ENCODE data around the gene C1QTNF8.

The C1QTNF8 gene

DNA sequence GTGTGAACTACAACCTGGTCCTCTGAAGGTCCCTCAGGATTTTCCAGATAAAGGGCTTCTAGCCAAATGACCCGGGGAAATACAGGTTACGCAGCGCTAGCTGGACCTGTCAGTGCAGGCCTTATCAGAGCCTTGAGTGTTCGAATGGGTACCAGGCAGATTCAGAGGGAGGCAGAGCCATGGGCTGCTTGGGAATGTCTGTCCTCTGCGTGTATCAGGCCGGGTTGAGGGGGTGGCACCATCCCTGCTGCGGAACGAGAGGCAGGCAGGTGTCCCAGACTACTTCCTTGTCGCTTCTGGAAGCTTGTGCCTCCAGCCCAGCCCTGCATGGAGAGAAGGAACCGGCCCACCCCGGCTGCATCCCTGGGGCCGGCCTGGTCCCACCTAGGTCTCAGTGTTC is 57.1 kb downstream of the C1QTNF8 start:
- TF ChIP-seq, protein P1, sequence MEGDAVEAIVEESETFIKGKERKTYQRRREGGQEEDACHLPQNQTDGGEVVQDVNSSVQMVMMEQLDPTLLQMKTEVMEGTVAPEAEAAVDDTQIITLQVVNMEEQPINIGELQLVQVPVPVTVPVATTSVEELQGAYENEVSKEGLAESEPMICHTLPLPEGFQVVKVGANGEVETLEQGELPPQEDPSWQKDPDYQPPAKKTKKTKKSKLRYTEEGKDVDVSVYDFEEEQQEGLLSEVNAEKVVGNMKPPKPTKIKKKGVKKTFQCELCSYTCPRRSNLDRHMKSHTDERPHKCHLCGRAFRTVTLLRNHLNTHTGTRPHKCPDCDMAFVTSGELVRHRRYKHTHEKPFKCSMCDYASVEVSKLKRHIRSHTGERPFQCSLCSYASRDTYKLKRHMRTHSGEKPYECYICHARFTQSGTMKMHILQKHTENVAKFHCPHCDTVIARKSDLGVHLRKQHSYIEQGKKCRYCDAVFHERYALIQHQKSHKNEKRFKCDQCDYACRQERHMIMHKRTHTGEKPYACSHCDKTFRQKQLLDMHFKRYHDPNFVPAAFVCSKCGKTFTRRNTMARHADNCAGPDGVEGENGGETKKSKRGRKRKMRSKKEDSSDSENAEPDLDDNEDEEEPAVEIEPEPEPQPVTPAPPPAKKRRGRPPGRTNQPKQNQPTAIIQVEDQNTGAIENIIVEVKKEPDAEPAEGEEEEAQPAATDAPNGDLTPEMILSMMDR (IDR thresholded peaks at IDR 0.05; ENCODE audit: insufficient read depth, low read length), result no peak
- TF ChIP-seq SPI1 (IDR thresholded peaks at IDR 0.05; ENCODE audit: borderline replicate concordance, low read depth) (no peak), GABPA (IDR thresholded peaks at IDR 0.05; ENCODE audit: low read depth) (no peak), POLR2AphosphoS5 (IDR thresholded peaks at IDR 0.05; ENCODE audit: low read depth) (no peak)
- TF ChIP-seq, protein P2, sequence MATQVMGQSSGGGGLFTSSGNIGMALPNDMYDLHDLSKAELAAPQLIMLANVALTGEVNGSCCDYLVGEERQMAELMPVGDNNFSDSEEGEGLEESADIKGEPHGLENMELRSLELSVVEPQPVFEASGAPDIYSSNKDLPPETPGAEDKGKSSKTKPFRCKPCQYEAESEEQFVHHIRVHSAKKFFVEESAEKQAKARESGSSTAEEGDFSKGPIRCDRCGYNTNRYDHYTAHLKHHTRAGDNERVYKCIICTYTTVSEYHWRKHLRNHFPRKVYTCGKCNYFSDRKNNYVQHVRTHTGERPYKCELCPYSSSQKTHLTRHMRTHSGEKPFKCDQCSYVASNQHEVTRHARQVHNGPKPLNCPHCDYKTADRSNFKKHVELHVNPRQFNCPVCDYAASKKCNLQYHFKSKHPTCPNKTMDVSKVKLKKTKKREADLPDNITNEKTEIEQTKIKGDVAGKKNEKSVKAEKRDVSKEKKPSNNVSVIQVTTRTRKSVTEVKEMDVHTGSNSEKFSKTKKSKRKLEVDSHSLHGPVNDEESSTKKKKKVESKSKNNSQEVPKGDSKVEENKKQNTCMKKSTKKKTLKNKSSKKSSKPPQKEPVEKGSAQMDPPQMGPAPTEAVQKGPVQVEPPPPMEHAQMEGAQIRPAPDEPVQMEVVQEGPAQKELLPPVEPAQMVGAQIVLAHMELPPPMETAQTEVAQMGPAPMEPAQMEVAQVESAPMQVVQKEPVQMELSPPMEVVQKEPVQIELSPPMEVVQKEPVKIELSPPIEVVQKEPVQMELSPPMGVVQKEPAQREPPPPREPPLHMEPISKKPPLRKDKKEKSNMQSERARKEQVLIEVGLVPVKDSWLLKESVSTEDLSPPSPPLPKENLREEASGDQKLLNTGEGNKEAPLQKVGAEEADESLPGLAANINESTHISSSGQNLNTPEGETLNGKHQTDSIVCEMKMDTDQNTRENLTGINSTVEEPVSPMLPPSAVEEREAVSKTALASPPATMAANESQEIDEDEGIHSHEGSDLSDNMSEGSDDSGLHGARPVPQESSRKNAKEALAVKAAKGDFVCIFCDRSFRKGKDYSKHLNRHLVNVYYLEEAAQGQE (IDR thresholded peaks at IDR 0.05; ENCODE audit: insufficient replicate concordance, low read depth), result no peak
- no peak overlapping the region for H3K27ac ChIP-seq (replicated peaks)
- H3K27me3 ChIP-seq (ENCODE audit: insufficient read depth, poor library complexity, severe bottlenecking), result peaks cover 9% of the 10 kb centered on the region
- H3K4me3 ChIP-seq (replicated peaks; ENCODE audit: insufficient read depth, low read length), result no peak overlapping the region
- DNase-seq (ENCODE audit: low read depth in 1 of 2, low spot score in 1 of 2), result no peak
